HepG2 (cell line): ENCODE results near the gene ZNF771. TPM values are rescaled to one million over a fixed set of nuclear protein-coding genes. Genes with fewer than 3 reads are reported as not detected.
A peak's percentile ranks its signal among the peaks of the same experiment; 100 is the strongest.

ENCODE experiments used
- CEBPG ChIP-seq: IDR thresholded peaks from 2 replicates; pipeline ENCODE4 v1.6.1; 2016
- DMTF1 ChIP-seq: sonication (generic); formaldehyde crosslinking; IDR thresholded peaks from 2 replicates; pipeline ENCODE4 v1.4.0; 2020; ENCODE audit warnings: mild to moderate bottlenecking, missing genetic modification reagents
- ELF3 ChIP-seq: IDR thresholded peaks from 2 replicates; pipeline ENCODE4 v1.6.1; 2016; ENCODE audit warnings: missing genetic modification reagents, missing compliant biosample characterization
- NR1H2 ChIP-seq: sonication (generic); formaldehyde crosslinking; IDR thresholded peaks from 2 replicates; pipeline ENCODE4 v1.8.1; 2022; ENCODE audit warnings: low read depth, missing genetic modification reagents, borderline replicate concordance
- RELA ChIP-seq: sonication (generic); formaldehyde crosslinking; IDR thresholded peaks from 2 replicates; pipeline ENCODE4 v1.4.0; 2020; ENCODE audit warnings: missing genetic modification reagents
- SMYD3 ChIP-seq: sonication (generic); formaldehyde crosslinking; IDR thresholded peaks from 2 replicates; pipeline ENCODE4 v1.8.1; 2023; ENCODE audit warnings: mild to moderate bottlenecking, missing genetic modification reagents
- SP2 ChIP-seq: sonication (generic); formaldehyde crosslinking; IDR thresholded peaks from 2 replicates; pipeline ENCODE4 v1.5.1; 2020; ENCODE audit warnings: mild to moderate bottlenecking, missing genetic modification reagents
- SSRP1 ChIP-seq: IDR thresholded peaks from 2 replicates; pipeline ENCODE4 v1.6.1; 2016; ENCODE audit warnings: control low read depth
- TCF7 ChIP-seq: sonication (generic); IDR thresholded peaks from 2 replicates; pipeline ENCODE4 v1.6.1; 2016; ENCODE audit warnings: antibody characterized with exemption, low read depth
- TMF1 ChIP-seq: sonication (generic); formaldehyde crosslinking; IDR thresholded peaks from 2 replicates; pipeline ENCODE4 v1.8.1; 2022; ENCODE audit warnings: low read depth, missing genetic modification reagents
- ZBTB44 ChIP-seq: sonication (generic); formaldehyde crosslinking; IDR thresholded peaks from 2 replicates; pipeline ENCODE4 v1.4.0; 2020; ENCODE audit warnings: missing genetic modification reagents
- ZKSCAN8 ChIP-seq: IDR thresholded peaks from 2 replicates; pipeline ENCODE4 v1.6.1; 2016; ENCODE audit warnings: borderline replicate concordance, missing genetic modification reagents, missing compliant biosample characterization
- ZNF224 ChIP-seq: sonication (generic); formaldehyde crosslinking; IDR thresholded peaks from 2 replicates; pipeline ENCODE4 v1.5.0; 2020; ENCODE audit warnings: mild to moderate bottlenecking, missing genetic modification reagents
- ZNF318 ChIP-seq: sonication (generic); formaldehyde crosslinking; IDR thresholded peaks from 2 replicates; pipeline ENCODE4 v1.4.0; 2020; ENCODE audit warnings: mild to moderate bottlenecking, missing genetic modification reagents
- ZNF678 ChIP-seq: sonication (generic); formaldehyde crosslinking; IDR thresholded peaks from 2 replicates; pipeline ENCODE4 v1.4.0; 2020; ENCODE audit warnings: mild to moderate bottlenecking, missing genetic modification reagents
- ZNF737 ChIP-seq: sonication (generic); formaldehyde crosslinking; IDR thresholded peaks from 2 replicates; pipeline ENCODE4 v1.5.0; 2020; ENCODE audit warnings: missing genetic modification reagents, mild to moderate bottlenecking, borderline replicate concordance
- ZSCAN21 ChIP-seq: sonication (generic); formaldehyde crosslinking; IDR thresholded peaks from 2 replicates; pipeline ENCODE4 v1.8.0; 2022; ENCODE audit warnings: mild to moderate bottlenecking, missing genetic modification reagents, moderate library complexity, borderline replicate concordance
- ZZZ3 ChIP-seq: sonication (generic); formaldehyde crosslinking; IDR thresholded peaks from 2 replicates; pipeline ENCODE4 v1.4.0; 2020; ENCODE audit warnings: missing genetic modification reagents, mild to moderate bottlenecking, borderline replicate concordance
- polyA plus RNA-seq, 8 experiments: library from polyadenylated mRNA; depleted of rRNA in 3 of 8; stranded (reverse) in 7 of 8; unstranded in 1 of 8; fragments of >200 nt; fragmentation: Illumina TruSeq in 4 of 8; extraction: Trizol in 4 of 8; gene quantifications; 2 replicates each; pipeline versions ENCODE4 v1.2.1 to v1.2.3, GENCODE V29; 2011 to 2016; ENCODE audit warnings: low read depth in 4 of 8, missing spikeins in 1 of 8, mixed read lengths in 1 of 8; ENCODE audit not compliant: insufficient read depth in 1 of 8
- total RNA-seq, 5 experiments: library from RNA; depleted of rRNA; stranded (reverse); fragments of >200 nt; fragmentation: Illumina TruSeq; extraction: Trizol; gene quantifications; 2 replicates each; pipeline ENCODE4 v1.2.3, GENCODE V29; 2016; ENCODE audit warnings: low read depth in 1 of 5

ZNF771 gene
- total and polyA plus RNA-seq, 2 of the 13 experiments (the other 11 are each of a cell fraction or from before 2014, with no cell fraction given) = 5.0 to 11.8 TPM

- TF ChIP-seq ZNF318 (no peak), ELF3 (CRISPR knock-in tag) (peak; percentile 83), ZNF678 (CRISPR knock-in tag) (no peak), ZKSCAN8 (CRISPR knock-in tag) (0 out of 2 replicates have a peak, but pooled peaks have one; percentile 55), ZSCAN21 (CRISPR knock-in tag) (no peak; the same call in 1 of the 2 replicates), SMYD3 (CRISPR knock-in tag) (no peak), SSRP1 (CRISPR knock-in tag) (no peak), ZNF224 (peak; percentile 85; the same call in 1 of the 2 replicates), NR1H2 (CRISPR knock-in tag) (peak; percentile 81; the same call in 1 of the 2 replicates), TMF1 (CRISPR knock-in tag) (0 out of 2 replicates have a peak, but pooled peaks have one; percentile 23), ZZZ3 (CRISPR knock-in tag) (no peak), SP2 (CRISPR knock-in tag) (peak; percentile 93), DMTF1 (CRISPR knock-in tag) (no peak), CEBPG (CRISPR knock-in tag) (peak; percentile 92), ZNF737 (CRISPR knock-in tag) (no peak), ZBTB44 (CRISPR knock-in tag) (no peak), TCF7 (0 out of 2 replicates have a peak, but pooled peaks have one; percentile 43), RELA (CRISPR knock-in tag) (no peak)
Observed at GRCh38 chr16:30445408-30446202, 38.2 kb downstream of the ZNF771 start, which contains the start of gene SEPHS2 (continued).
